ENCODE results near the gene ARHGAP1.

The ARHGAP1 gene

DNA sequence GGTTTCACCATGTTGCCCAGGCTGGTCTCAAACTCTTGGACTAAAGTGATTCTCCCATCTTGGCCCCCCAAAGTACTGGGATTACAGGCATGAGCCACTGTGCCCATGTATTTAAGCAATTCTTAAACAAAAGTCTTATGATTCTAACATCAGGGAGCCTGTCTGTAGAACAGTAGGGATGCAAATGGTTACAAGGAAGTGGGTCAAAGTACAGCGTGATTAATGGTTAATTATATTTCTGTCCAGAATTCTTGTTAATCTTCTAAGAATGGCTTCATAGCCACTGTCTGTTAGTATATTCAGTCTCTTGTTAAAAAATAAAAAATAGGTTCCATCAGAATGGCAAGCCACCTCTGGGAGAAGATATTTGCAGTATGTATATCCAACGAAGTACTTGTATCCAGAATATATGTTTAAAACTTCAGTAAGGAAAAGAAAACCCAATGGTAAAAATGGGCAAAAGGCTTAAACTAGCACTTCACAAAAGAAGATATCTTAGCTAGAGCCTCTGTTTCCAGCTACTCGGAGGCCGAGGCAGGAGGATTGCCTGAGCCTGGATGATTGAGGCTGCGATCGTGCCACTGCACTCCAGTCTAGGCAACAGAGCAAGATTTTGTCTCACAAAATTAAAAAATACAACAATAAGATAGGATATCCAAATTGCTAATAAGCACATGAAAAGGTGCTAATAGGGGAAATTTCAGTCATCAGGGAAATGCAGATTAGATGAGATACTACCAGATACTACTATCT is 60.2 kb downstream of the ARHGAP1 start:
- DNase-seq (ENCODE audit: low spot score), result no peak

DNA sequence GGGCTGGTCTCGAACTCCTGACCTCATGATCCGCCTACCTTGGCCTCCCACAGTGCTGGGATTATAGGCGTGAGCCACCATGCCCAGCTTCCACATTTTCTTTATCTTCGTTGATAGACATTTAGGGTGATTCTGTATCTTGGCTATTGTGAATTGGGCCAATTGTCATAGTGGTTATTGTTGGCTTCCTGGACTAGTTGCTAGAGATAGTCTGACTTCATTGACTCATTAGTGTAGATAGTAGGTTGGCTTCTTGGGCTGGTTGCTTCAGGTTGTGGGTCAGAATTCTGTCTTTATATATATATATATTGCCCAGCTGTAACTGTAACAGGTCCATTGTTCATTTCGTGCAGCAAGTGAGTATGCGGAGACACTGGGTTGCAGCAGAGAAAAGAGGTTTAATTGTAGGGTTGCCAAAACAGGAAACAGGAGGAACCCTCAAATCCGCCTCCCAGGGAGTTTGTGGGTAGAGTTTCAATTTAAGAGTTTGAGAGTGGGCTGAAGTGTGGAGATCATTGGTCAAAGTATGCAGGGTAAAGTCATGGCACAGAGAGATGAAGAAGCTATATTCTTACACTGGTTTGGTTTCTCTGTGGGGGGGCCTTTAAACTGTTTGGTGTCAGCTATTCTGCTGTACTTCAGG is 61.1 kb downstream of the ARHGAP1 start:
- DNase-seq (ENCODE audit: low spot score), result no peak

DNA sequence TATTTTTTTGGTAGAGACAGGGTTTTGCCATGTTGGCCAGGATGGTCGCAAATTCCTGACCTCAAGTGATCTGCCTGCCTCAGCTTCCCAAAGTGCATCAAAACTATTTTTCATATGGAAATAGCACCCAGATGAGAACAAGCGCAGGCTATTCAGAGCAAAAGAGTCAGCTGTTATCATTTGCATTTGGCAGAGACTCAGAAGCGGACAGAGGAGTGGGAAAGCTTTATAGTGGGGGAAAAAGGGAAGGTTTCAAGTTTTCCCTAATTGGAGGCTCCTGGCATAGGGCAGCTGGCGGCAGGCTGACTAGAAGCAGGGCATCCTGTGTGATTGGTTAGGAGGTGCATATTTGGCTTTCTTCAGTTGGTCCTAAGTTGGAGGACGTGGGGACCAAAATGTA is 62.9 kb downstream of the ARHGAP1 start:
- DNase-seq (ENCODE audit: low spot score), result no peak

DNA sequence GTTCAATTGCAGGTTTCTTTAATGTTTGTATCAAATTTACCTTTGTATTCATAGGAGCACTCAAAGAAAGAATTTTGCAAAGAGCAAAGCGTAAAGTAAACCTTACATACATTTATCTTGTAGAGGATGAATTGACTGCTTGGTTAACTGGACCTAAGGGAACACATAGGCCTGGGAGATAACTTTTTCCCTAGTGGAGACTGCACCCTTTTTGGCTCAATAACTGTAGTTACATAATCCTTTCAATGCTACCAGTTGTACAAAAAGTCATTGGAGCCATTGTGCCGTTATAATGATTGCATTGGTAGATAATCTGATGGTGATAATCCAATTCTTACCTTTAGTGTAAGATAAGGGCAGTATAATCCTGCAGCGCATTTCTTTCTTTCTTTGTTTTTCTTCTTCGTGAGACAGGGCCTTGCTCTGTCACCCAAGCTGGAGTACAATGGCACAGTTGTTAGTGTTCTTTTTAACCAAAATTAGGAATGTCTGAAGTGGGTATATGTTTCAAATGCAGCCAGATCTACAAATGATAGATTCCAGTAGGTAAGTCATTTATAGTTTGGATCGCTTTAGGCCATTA is 64.8 kb downstream of the ARHGAP1 start:
- no peak for DNase-seq (ENCODE audit: low spot score)

DNA sequence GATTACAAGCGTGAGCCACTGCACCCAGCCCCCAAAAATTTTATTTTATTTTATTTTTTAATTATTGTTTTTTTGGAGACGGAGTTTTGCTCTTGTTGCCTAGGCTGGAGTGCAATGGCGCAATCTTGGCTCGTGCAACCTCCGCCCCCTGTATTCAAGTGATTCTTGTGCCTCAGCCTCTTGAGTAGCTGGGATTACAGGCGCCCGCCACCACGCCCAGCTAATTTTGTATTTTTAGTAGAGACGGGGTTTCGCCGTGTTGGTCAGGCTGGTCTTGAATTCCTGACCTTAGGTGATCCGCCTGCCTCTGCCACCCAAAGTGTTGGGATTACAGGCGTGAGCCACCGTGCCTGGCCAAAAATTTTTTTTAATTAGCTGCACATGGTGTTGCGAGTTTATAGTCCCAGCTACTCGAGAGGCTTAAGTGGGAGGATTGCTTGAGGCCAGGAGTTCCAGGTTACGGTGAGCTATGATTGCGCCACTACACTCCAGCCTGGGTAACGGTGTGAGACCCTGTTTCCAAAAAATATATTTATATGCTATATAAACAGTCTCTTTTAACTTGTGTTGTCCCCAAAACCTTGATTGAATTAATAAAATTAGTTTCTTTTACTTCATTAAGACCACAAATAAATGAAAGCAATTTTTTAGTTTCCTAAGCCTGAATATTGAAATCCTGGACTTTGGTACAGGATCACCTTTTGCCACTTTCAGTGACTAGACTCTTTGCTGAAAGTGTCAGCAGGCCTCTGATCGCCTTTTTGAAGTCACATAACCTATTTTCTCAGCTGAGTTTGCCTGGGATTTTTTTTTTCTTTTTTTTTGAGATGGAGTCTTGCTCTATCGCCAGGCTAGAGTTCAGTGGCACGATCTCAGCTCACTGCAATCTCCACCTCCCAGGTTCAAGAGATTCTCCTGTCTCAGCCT is 66.9 kb downstream of the ARHGAP1 start:
- no peak for DNase-seq (ENCODE audit: low spot score)

DNA sequence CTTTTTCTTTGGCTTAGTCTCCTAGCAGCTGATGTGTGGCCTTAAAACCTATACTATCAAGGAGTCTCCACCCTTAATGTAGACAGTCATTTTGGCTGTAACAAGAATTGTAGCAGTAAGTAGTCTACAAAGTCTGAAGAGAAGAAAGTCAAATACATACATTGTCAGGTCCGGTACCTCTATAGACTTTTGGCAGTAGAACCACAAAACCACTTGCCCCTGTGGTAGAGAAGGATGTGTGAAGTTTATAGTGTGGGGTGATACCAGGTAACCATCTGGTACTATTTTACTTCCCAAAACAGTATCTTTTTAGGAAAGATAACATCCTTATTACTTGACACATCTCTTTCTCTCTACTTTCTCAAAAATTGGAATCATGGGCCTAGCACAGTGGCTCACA is 67.9 kb downstream of the ARHGAP1 start:
- DNase-seq (ENCODE audit: low spot score), result no peak

DNA sequence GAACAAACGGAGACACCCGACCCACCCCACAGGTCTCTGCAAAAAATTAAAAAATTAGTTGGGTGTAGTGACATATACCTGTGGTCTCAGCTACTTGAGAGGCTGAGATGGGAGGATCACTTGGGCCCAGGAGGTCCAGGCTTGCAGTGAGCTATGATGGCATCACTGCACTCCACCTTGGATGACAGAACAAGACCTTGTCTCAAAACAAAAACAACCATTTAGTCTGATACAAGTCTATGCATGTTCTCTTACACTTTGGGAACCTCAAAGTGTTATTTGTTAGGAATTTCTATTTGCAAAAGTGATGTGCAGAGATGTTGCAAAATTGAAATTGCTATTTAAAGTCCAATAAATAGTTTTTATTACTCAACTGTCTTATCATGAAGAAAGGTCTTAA is 68.7 kb downstream of the ARHGAP1 start:
- DNase-seq (ENCODE audit: low spot score), result no peak

DNA sequence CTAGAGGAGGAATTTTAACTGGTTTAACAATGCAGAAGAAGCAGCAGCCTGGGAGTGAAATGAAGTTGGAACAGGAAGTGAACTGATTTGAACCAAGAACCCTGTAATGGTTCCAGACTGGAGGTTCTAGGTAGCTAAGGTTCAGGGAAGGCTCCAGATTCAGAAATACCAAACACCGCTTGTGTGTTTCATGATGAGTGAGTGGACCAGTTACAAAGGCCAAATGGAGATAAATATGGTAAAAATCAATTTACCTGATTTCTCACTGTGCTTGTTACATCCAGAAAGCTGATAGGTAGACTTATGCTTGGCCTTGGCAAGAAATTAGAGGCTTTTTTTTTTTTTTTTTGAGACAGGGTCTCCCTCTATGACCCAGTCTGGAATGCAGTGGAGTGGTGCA is 70.2 kb downstream of the ARHGAP1 start:
- no peak for DNase-seq (ENCODE audit: low spot score)

DNA sequence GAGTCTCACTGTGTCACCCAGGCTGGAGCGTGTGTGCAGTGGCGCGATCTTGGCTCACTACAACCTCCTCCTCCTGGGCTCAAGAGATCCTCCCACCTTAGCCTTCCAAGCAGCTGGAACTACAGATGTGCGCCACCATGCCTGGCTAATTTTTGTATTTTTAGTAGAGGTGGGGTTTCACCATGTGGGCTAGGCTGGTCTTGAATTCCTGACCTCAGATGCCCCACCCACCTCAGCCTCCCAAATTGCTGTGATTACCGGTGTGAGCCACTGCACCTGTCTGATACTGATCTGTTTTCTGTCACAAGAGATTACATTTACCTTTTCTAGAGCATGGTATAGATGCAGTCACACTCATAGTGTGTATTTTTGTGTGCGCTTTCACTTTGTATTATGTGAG is 71.5 kb downstream of the ARHGAP1 start:
- DNase-seq (ENCODE audit: low spot score), result no peak
